Heart left ventricle (tissue), 16 donors: ENCODE data around the gene HERC2. TPM values are rescaled to one million over a fixed set of nuclear protein-coding genes. Genes with fewer than 3 reads are reported as not detected.

ENCODE experiments used
- ATAC-seq, 4 donors: fragments of 200-7000 bp; cut with Tn5 transposase; one replicate each; pipeline ENCODE4 v1.9.1; 2020 to 2022; ENCODE audit warnings: moderate library complexity in 4 of 4, mild to moderate bottlenecking in 3 of 4, moderate number of reproducible peaks in 1 of 4
- DNase-seq, 5 donors: peaks; one replicate each; pipeline ENCODE4 v3.0.0-alpha.2; 2020
- H3K27ac ChIP-seq, 12 donors: fragments of 200-600 bp; sonication (generic) in 4 of 12; one replicate each; pipeline versions ENCODE4 v1.5.0 to v1.8.0; 2016 to 2022; ENCODE audit warnings: mild to moderate bottlenecking in 2 of 12
- H3K27me3 ChIP-seq, 9 donors: fragments of 200-600 bp; sonication (generic) in 2 of 9; one replicate each; pipeline versions ENCODE4 v1.5.1 to v1.8.0; 2016 to 2022; ENCODE audit warnings: mild to moderate bottlenecking in 3 of 9
- H3K36me3 ChIP-seq, 9 donors: fragments of 200-600 bp; sonication (generic) in 2 of 9; one replicate each; pipeline versions ENCODE4 v1.5.0 to v1.8.0; 2018 to 2022; ENCODE audit warnings: mild to moderate bottlenecking in 2 of 9
- H3K4me1 ChIP-seq, 12 donors: fragments of 200-600 bp; sonication (generic) in 4 of 12; one replicate each; pipeline versions ENCODE4 v1.5.0 to v1.8.0; 2016 to 2022; ENCODE audit warnings: mild to moderate bottlenecking in 3 of 12
- H3K4me3 ChIP-seq, 12 donors: fragments of 200-600 bp; sonication (generic) in 4 of 12; one replicate each; pipeline versions ENCODE4 v1.5.0 to v1.8.0; 2017 to 2022; ENCODE audit warnings: mild to moderate bottlenecking in 9 of 12, moderate library complexity in 4 of 12
- H3K9me3 ChIP-seq, 12 donors: fragments of 200-600 bp; sonication (generic) in 4 of 12; one replicate each; pipeline versions ENCODE4 v1.5.0 to v1.8.0; 2016 to 2022; ENCODE audit warnings: mild to moderate bottlenecking in 1 of 12
- CTCF ChIP-seq, 12 donors: fragments of 200-600 bp; sonication (generic) in 4 of 12; IDR thresholded peaks; one replicate each; pipeline versions ENCODE4 v1.5.0 to v1.8.0; 2018 to 2022; ENCODE audit warnings: antibody characterized with exemption in 12 of 12, mild to moderate bottlenecking in 5 of 12
- POLR2A ChIP-seq, 2 donors: fragments of 450-650 bp; IDR thresholded peaks; one replicate each; pipeline ENCODE4 v1.6.1; 2017; ENCODE audit warnings: antibody characterized with exemption in 2 of 2, mild to moderate bottlenecking in 2 of 2, moderate library complexity in 2 of 2
- WGBS, 4 donors: extraction: QIAGEN DNeasy Blood & Tissue Kit in 2 of 4; methylation state at CpG; one replicate each; pipeline versions ENCODE4 v1.1.5 to v1.1.7; 2013 to 2018; 5-methylcytosine and 5-hydroxymethylcytosine counted together
- intact Hi-C, 10 donors: fragments of 100-400 bp; cut with DNase I; formaldehyde crosslinking; loops; one replicate each; pipeline versions ENCODE4 v1.11.1 to v1.14.2; 2022
- polyA plus RNA-seq, 2 donors: library from polyadenylated mRNA; stranded (reverse); fragments of 200-250 nt; gene quantifications; one replicate each; pipeline ENCODE4 v1.2.3, GENCODE V29; 2013
- total RNA-seq, 9 donors: library from RNA; depleted of rRNA in 2 of 9; stranded (reverse); fragments of >200 nt in 2 of 9; fragmentation: NEBNext Ultra II Directional in 3 of 9; extraction: Animal tissue kit (Norgen Biotek cat#: 25700) in 3 of 9; gene quantifications; one replicate each; pipeline versions ENCODE4 v1.1.0 to v1.2.4, GENCODE V29; 2016 to 2023
- donor health status: ischemic (EF 13 %, LVEDD 7.1; RV severe dilation, severe dysfunction).
- donor health status: healthy with polysubstance abuse.
- donor health status: DM: no; HTN: yes; CAD: no.
- donor health status: DM: no; HTN: no; CAD: no.
- donor health status: ischemic (EF 25% LVEDD 6.9; RV normal size, moderate dysfunction).
- donor health status: ischemic (EF 25% LVEDD 5.7; RV mildly dilated, moderate dysfunction).
- donor health status: healthy.
- donor health status: DM: yes; HTN: yes; CAD: no.
- donor health status: ischemic (EF 35%, LVEDD 5.7; RV mildly dilated, moderate dysfunction).
- donor health status: nonischemic (EF 11% LVEDD 7.7; RV severe dilation, severe dysfunction).
- donor health status: DM: yes; HTN: yes; CAD: no.
- donor health status: PGD.
- donor health status: ischemic (EF 29% LVEDD 5.4; RV normal size, mild dysfunction).
- donor health status: nonischemic (EF 23%, LVEDD 6.1; RV moderate dilation, normal function).

The HERC2 gene
- total and polyA plus RNA-seq, 11 donors = 25.9 to 70.5 (median 59.0) TPM

GRCh38 chr15:28274635-28275034 is 47.3 kb downstream of the HERC2 start:
- intact Hi-C loops = no loop called here
- Histone ChIP-seq H3K9me3 (no peaks in the 10 kb centered on the region), H3K4me1 (no peaks in the 10 kb centered on the region), H3K4me3 (no peak overlapping the region), H3K27ac (no peak overlapping the region), H3K36me3 (peaks cover 0 to 85% (median 63%) of the 10 kb centered on the region in 9 donors), H3K27me3 (no peaks in the 10 kb centered on the region)
- TF ChIP-seq CTCF (IDR thresholded peaks at IDR 0.05) (no peak), POLR2A (IDR thresholded peaks at IDR 0.05) (no peak)
- 92 to 98% (median 97%) methylated on average over 16 of the region's 16 CpGs for WGBS, 4 donors
- ATAC-seq (no peak), DNase-seq (no peak)

DNA sequence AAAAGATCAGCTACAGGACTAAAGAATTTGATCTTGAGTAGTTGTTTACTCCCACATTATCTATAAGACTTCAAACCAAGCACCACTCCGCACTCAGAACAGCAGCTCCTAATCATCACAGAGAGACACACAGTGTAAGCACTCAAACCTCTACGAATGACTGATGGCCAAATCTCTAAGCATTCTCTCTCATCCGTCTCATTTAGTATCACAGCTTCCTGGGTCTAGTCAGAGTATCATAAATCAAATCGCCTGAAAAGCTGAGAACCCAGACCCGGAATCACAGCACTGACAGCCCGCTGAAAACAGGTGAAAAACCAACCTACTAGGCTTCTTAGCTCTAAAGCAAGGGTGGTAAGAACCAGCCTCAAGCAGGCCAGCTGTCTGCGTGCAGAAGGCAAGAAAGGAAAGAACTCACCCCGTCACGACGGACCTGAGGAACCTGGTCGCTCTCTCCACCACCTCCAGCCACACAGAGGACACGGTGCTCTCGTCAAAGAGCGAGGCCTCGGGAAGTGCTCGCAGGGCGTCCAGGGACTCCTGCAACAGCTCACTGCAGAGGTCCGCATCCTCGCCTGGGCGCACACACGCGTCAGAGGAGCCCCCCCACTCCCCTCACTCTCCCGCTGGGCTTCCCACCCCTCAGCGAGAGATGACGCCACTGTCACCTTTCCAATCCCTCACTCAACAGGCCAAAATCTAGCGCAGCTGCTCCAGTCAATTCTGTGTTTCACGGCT is 47.9 kb downstream of the HERC2 start:
- intact Hi-C loops = no loop called here
- WGBS, 4 donors = 89 to 93% (median 89%) methylated on average over 27 of the region's 27 CpGs

GRCh38 chr15:28273468-28273867 is 48.5 kb downstream of the HERC2 start:
- Histone ChIP-seq H3K27ac (no peak overlapping the region), H3K36me3 (peaks cover 0 to 85% (median 70%) of the 10 kb centered on the region in 9 donors), H3K4me1 (peaks cover 0 to 3% (median 0%) of the 10 kb centered on the region in 12 donors), H3K4me3 (no peak overlapping the region), H3K9me3 (no peaks in the 10 kb centered on the region), H3K27me3 (no peaks in the 10 kb centered on the region)
- TF ChIP-seq CTCF (IDR thresholded peaks at IDR 0.05) (peak in 4 of 12 donors; percentile 4 to 13 (median 8)), POLR2A (IDR thresholded peaks at IDR 0.05) (no peak)
- intact Hi-C loops = no loop called here
- 25 to 46% (median 40%) methylated on average over 5 of the region's 5 CpGs for WGBS, 4 donors
- no peak for DNase-seq
- no peak for ATAC-seq

More for the DNA sequence above, 47.9 kb downstream of the HERC2 start:
- no peaks in the 10 kb centered on the region for H3K27me3 ChIP-seq
- no peaks in the 10 kb centered on the region for H3K9me3 ChIP-seq
- no peak overlapping the region for H3K4me3 ChIP-seq
- H3K27ac ChIP-seq = no peak overlapping the region
- peaks cover 0 to 3% (median 0%) of the 10 kb centered on the region in 12 donors for H3K4me1 ChIP-seq
- ATAC-seq = no peak
- DNase-seq = no peak
- peaks cover 0 to 85% (median 66%) of the 10 kb centered on the region in 9 donors for H3K36me3 ChIP-seq
- TF ChIP-seq POLR2A (IDR thresholded peaks at IDR 0.05) (no peak), CTCF (IDR thresholded peaks at IDR 0.05) (no peak)

DNA sequence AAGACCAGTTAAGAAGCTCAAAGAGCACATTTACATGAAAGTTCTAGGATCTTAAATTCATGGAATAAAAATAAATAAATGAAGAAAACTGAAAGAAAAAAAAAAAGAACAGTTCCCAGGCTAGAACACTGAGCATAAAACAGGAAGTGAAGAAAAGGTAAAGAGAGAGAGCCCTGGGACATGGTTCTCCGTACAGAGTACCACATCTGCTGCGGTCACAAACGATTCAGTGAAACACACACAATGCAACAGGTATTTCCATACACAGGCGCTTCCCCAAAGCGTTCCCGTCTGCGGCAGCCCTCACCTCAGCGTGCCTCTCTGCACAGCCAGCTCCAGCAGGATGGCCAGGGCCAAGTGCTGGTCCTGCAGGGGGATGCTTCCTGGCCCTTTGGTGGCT is 49.4 kb downstream of the HERC2 start:
- Histone ChIP-seq H3K4me3 (no peak overlapping the region), H3K36me3 (peaks cover 0 to 89% (median 78%) of the 10 kb centered on the region in 9 donors), H3K9me3 (no peaks in the 10 kb centered on the region), H3K4me1 (peaks cover 0 to 3% (median 0%) of the 10 kb centered on the region in 12 donors), H3K27ac (no peak overlapping the region), H3K27me3 (no peaks in the 10 kb centered on the region)
- DNase-seq (no peak), ATAC-seq (no peak)
- 90 to 98% (median 96%) methylated on average over 8 of the region's 8 CpGs for WGBS, 4 donors
- TF ChIP-seq CTCF (IDR thresholded peaks at IDR 0.05) (no peak), POLR2A (IDR thresholded peaks at IDR 0.05) (no peak)
- intact Hi-C loops = no loop called here
